HG02938 (cell line): ENCODE measurements around the gene IL21R.
A peak's percentile ranks its signal among the peaks of the same experiment; 100 is the strongest.

Experiments
- ATAC-seq: cut with Tn5 transposase; IDR thresholded peaks from one replicate; pipeline ENCODE4 v1.9.1; 2021; ENCODE audit warnings: mild to moderate bottlenecking, moderate library complexity; ENCODE audit not compliant: unreplicated experiment

IL21R gene

DNA sequence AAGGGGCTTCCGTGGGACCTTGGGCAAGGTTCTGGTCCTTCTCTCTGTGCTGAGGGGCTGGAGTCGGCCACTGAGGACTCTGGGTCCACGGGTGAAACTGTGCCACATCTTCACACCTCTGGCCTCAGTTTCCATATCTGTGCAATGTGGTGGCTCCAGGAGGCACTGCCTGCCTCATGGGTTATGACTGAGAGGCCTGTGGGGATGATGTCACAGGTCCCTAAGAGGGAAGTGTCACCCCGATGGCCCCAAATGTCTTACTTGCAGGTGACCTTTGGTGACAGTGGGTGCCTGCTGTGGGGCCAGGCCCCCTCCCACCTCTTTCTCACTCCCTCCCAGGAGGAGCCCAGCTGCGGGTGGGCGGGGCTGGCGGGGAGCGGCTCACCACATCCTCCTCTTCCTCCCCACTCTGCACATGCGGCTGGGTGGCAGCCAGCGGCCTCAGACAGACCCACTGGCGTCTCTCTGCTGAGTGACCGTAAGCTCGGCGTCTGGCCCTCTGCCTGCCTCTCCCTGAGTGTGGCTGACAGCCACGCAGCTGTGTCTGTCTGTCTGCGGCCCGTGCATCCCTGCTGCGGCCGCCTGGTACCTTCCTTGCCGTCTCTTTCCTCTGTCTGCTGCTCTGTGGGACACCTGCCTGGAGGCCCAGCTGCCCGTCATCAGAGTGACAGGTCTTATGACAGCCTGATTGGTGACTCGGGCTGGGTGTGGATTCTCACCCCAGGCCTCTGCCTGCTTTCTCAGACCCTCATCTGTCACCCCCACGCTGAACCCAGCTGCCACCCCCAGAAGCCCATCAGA lies at the start of gene IL21R:
Gene IL21R (plus strand): TSS at position 407 of the 801 bp plus-strand sequence. CDS start 27,898 bp downstream, outside the sequence.
- ATAC-seq, result peak; percentile 53

DNA sequence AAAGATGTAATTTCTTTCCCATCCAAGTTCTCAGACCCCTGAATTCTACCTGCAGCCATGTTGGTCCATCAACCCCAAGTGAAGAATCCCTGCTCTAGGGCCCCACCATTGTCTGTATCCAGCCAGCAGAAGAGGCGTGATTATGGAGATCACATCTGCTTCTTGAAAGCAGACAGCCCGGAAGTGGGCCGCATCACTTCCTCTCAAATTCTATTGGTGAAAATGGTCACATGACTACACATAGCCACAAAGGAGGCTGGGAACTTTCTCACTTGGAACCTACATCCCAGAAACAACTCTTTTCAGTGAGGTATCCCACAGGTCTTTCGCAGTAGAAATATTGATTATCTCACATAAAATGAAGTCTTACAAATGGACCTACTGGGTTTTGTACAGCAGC lies 48.1 kb upstream of the IL21R start:
- no peak for ATAC-seq

- no peak for ATAC-seq
Measured at GRCh38 chr16:27355610-27356009, 46.4 kb upstream of the IL21R start.

GRCh38 chr16:27356794-27357193 lies 45.2 kb upstream of the IL21R start:
- ATAC-seq, result no peak

DNA sequence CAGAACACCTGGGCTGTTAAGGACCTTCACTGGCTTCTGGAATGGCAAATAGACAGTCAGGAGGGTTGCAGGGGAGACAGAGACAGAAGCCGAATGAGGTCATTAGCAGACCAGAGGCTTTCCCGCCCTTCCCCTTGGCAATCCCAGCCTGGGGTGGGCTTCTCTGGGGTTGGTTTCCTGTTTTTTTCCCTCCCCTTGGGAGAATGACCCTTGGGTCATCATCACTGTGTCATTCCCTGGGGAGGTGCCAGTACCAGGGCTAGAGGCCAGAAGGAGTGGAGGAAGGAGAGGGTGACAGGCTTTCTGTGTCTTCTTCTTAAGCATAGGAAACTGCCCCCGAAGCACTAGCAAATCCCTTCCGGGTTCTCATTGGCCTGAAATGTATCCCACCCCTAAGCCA lies 42.9 kb upstream of the IL21R start:
- ATAC-seq, result no peak

DNA sequence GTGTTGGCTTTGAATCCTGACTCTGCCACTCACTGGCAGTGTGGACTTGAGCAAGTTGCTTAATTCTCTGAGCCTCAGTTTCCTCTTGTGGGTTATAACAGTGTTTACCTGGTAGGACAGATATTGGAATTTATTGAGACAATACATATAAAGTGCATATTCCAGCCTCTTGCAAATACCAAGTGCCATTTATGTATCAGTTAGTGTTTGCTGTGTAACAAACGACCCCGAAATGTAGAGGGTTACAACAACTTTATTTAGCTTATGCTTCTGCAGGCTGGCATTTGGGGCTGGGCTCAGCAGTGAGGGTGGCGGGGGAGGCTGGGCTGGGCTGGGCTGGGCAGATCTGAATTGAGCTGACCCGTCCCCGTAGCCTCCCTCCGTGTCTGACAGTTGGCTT lies 42.4 kb upstream of the IL21R start:
- ATAC-seq, result no peak

DNA sequence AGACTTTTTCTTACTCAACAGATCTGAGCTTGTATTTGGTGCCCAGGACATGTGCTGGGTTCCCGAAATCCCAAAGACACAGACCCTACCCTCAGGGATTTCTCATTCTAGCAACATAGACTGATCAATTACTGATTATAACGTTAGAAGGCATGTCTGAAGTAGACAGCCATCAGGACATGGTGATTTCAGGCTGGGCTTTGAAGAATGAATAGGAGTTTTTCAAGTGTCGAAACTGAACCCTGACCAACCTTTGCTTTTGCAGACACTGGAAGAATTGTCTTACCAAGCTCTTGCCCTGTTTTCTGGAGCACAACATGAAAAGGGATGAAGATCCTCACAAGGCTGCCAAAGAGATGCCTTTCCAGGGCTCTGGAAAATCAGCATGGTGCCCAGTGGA lies 40.0 kb upstream of the IL21R start:
- no peak for ATAC-seq

GRCh38 chr16:27362570-27363245 lies 39.3 kb upstream of the IL21R start:
- no peak for ATAC-seq

DNA sequence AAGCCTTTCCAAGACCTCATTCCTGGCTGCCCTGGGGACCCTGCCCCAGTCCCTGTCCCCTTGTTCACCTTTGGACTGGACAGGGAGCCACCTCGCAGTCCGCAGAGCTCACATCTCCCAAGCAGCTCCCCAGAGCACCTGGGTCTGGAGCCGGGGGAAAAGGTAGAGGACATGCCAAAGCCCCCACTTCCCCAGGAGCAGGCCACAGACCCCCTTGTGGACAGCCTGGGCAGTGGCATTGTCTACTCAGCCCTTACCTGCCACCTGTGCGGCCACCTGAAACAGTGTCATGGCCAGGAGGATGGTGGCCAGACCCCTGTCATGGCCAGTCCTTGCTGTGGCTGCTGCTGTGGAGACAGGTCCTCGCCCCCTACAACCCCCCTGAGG lies 38.7 kb upstream of the IL21R start:
- ATAC-seq, result no peak

- ATAC-seq, result no peak
Measured at GRCh38 chr16:27363797-27364196, 38.2 kb upstream of the IL21R start.

GRCh38 chr16:27364493-27365141 lies 37.4 kb upstream of the IL21R start:
- ATAC-seq, result no peak

DNA sequence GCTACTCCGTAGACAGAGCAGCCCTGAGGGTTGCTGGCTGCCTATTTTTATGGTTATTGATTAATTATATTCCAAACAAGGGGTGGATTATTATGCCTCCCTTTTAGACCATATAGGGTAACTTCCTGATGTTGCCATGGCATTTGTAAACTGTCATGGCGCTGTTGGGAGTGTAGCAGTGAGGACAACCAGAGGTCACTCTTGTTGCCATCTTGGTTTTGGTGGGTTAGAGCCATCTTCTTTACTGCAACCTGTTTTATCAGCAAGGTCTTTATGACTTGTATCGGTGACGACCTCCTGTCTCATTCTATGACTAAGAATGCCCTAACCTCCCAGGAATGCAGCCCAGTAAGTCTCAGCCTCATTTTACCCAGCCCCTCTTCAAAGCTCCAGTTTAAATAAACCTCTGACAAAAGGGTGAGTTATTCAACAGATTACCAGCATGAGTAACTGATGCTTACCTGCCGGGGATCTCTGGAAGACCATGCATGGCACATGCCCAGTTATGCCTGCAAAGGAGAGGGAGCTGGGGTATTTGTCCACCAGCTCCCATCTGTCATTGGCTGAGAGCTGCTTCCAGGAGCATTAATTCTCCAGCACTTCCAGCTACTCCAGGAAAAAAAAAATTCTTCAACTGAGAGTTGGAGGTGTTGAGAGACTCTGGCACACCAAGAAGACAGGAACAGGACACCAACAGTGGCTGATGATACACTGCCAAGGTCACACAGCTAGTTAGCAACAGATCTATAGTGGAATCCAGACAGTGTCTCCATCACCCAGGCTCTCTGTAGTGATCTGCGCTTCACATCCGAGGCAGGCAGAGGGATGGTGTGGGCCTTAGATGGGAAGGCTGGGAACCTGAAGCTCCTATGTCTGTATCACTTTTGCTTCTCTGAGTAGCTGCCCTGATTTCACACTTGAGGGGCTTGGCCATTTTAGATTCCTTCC lies 36.6 kb upstream of the IL21R start:
- ATAC-seq, result no peak

GRCh38 chr16:27366687-27367460 lies 35.1 kb upstream of the IL21R start:
- ATAC-seq, result peak; percentile 7

DNA sequence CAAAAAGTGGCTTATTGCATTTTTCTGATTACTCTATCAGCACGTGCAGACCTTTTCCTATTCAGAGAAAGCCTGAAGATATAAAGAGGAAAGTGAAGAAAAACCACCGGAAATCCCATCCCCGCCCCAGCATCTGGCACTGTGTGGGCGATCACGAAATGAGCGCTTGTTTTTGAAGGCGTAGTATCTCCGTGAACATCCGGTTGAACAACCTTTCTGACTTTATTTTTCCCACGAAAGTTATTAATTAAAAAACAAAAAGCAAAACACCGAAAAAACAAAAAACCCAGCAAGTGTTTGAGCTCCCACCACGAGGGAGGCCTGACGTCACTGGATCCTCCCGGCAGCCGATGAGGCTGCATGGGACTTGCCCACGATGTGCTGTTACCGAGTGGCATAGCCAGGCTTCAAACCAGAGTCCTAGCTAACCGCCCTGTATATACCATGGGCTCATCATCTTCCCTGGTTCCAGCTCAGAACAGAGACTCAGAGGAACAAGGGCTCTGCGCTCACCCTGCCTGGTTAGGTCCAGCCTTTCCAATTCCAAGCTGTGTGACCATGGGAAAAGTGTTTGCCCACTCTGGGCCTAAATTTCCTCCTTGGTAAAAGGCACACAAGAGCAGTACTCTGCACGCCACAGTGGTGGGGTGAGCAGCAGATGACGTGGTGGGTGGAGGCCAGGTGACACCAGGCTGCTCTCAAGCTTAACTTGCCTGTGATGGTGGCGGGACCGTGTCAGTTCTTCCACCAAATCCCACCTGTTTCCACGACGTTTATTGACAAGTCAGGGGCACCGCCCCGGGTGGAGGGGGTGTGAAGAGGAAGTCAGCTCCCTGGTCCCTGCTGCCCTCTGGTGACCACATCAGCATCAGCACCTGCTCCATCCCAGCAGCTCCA lies 34.3 kb upstream of the IL21R start:
- peak; percentile 68 for ATAC-seq

DNA sequence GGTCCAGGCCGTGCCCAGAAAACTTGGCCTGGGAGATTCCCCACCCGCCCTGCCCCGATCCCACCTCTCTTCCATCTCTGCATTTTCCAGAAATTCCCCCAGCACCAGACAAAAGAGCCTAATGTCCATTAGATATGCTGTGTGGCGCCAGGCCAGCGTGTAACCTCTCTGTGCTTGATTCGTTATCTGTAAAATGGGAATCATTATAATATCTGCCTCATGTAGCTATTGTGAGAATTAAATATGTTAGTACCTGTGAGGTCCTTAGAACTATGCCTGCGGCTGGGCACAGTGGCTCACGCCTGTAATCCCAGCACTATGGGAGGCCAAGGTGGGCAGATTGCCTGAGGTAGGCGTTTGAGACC lies 33.6 kb upstream of the IL21R start:
- no peak for ATAC-seq

DNA sequence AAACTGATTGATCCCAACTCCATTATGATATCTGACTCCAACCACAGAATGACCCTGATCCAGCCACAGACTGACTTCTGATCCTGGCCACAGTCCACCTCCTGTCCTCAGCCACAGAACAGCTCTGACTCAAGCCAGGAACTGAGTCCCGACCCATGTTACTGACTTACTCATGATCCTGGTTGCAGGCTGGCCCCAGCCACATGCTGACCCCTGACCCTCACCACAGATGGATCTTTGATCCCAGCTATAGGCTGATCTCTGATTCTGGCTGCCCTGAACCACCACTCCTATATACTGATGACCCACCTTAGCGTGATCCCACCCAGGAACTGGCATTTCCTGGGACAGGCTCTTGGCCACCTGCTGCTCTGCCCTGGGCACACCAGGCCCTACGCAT lies 32.2 kb upstream of the IL21R start:
- ATAC-seq, result no peak

DNA sequence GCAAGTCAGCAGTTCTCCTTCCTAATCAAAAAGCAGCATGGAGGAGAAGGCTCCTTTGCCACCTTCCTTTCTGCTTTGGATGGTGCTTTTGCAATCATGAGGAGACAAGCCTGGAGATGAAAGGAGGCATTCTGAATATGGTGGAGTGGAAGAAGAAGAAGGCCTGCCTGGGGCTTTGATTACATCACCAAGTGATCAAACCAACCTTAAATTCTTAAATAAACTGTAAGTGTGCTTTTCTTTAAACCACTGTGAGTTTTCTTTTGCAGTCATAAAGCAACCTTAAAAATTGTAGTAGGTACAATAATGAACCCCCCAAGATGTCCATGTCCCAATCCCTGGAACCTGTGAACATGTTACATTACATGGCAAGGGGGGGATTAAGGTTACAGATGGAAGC lies 31.7 kb upstream of the IL21R start:
- no peak for ATAC-seq

GRCh38 chr16:27373312-27373711 lies 28.7 kb upstream of the IL21R start:
- ATAC-seq, result no peak

DNA sequence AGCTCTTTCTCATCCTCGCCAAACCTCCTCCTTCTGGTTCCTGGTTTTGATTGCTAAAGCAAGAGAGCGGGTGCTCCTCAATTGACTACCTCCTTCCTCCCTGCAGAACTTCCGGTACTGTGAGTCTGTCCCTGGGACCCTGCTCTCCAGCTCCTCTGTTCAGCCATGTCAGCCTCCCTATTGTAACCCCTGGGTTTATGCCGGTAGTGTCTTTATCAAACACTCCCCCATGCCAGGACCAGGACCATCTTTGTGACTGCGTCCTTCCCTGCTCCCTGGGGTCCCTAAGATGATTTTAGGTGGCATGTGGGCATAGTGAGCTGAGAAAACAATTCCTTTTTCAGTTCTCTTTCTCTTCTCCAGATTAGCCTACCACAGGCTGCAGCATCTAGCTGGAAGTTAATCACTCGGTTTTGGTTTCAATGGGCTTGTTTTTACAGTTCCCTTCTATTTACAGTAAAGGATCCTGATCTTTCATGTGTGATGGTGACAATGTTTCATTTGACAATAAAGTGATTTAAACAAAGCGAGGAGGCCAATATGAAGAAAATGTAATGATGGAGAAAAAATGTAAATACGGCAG lies 27.7 kb upstream of the IL21R start:
- peak; percentile 16 for ATAC-seq
